ENCODE measurements around the gene SLC10A3. TPM values are rescaled to one million over a fixed set of nuclear protein-coding genes. Genes with fewer than 3 reads are reported as not detected.

Gene SLC10A3
- total and polyA plus RNA-seq, 10 of the 15 experiments (the other 5 are each of a cell fraction or from before 2014, with no cell fraction given) = 1.7 to 23.5 (median 11.0) TPM

- Histone ChIP-seq H3K4me3 (peak within 1 kb of the TSS; percentile 64), H2AFZ (ENCODE audit: control insufficient read depth, low read depth, low read length) (peak within 1 kb of the TSS; percentile 19), H3K9ac (ENCODE audit: control insufficient read depth, insufficient read depth, low read length) (peak within 1 kb of the TSS; percentile 75), H3K4me2 (ENCODE audit: control insufficient read depth, insufficient read depth) (peak within 1 kb of the TSS; percentile 77), H4K20me1 (ENCODE audit: control insufficient read depth, insufficient read depth) (no peaks in the 10 kb centered on the region), H3K36me3 (ENCODE audit: control insufficient read depth in 2 of 2, insufficient read depth in 2 of 2, low read length in 1 of 2) (peaks cover 0 to 2% of the 10 kb centered on the region in 2 experiments; a peak in 2 of 4 replicates), H3K27me3 (replicated peaks in 1 of 2; ENCODE audit: control insufficient read depth in 2 of 2, insufficient read depth in 2 of 2, low read length in 1 of 2) (no peaks in the 10 kb centered on the region), H3K4me1 (ENCODE audit: control insufficient read depth, insufficient read depth, low read length) (peaks cover 8% of the 10 kb centered on the region; the same call in 1 of the 2 replicates), H3K79me2 (ENCODE audit: control insufficient read depth, insufficient read depth, low read length) (peaks cover 21% of the 10 kb centered on the region), H3K9me3 (replicated peaks; ENCODE audit: control insufficient read depth, insufficient read depth, low read length) (no peaks in the 10 kb centered on the region; the same call in 2 of the 3 replicates), H3K27ac (ENCODE audit: control insufficient read depth, insufficient read depth) (peak within 1 kb of the TSS; percentile 42)
- in situ Hi-C loops (cut with MboI) = no loop called here
- no peak for FAIRE-seq
- peak; percentile 44 for ATAC-seq
- 37% methylated on average over 30 of the region's 95 CpGs for WGBS (ENCODE audit: insufficient coverage, insufficient replicate concordance, low lambda C conversion rate, missing lambda C conversion rate)
- intact Hi-C loops (cut with micrococcal nuclease; ENCODE audit: unreplicated experiment) = no loop called here
- ChIA-PET CTCF (interaction anchor here (0.8 to 2.1 kb wide), 2 partner anchors 41 to 114 kb away, joined by 3 to 6 read pairs; no protein-coding TSS in a partner anchor), SMC1A (ENCODE audit: uncharacterized antibody, unreplicated experiment) (interaction anchor here (1.1 to 1.6 kb wide), 3 partner anchors 10 to 88 kb away, joined by 3 to 7 read pairs (median 4); partner anchors contain the start of gene RPL10), RAD21 (ENCODE audit: unreplicated experiment) (interaction anchor here (0.6 to 1.5 kb wide), 4 partner anchors 8 to 40 kb away, joined by 3 to 4 read pairs (median 4); no protein-coding TSS in a partner anchor), POLR2A (interaction anchor here (0.6 to 1.5 kb wide), 7 partner anchors 8 to 43 kb away, joined by 3 to 7 read pairs (median 4); partner anchors contain the start of genes FAM50A and LAGE3)
- BruUV-seq (replicated peaks) = no TSS peak
- DNase-seq (ENCODE audit: low read depth, low spot score) = no peak
- no peak for TF ChIP-seq SMARCA5 (IDR thresholded peaks at IDR 0.05)
- TF ChIP-seq REST (IDR thresholded peaks at IDR 0.05; ENCODE audit: low read depth, low read length) = no peak
- no peak for TF ChIP-seq RAD21 (IDR thresholded peaks at IDR 0.05; ENCODE audit: insufficient read depth, low read depth, low read length)
- TF ChIP-seq PAX5 (IDR thresholded peaks at IDR 0.05; ENCODE audit: borderline replicate concordance, low read depth, low read length) = 0 out of 2 replicates have a peak, but pooled peaks have one; percentile 16
- TF ChIP-seq ZNF622 (IDR thresholded peaks at IDR 0.05) = no peak
- TF ChIP-seq RELA (IDR thresholded peaks at IDR 0.05; ENCODE audit: borderline replicate concordance, partially characterized antibody) = no peak
- no peak for TF ChIP-seq BMI1 (IDR thresholded peaks at IDR 0.05; ENCODE audit: borderline replicate concordance)
- TF ChIP-seq EP300 (IDR thresholded peaks at IDR 0.05; ENCODE audit: borderline replicate concordance in 1 of 2, control insufficient read depth in 1 of 2, low read depth in 2 of 2, low read length in 2 of 2) = no peak
- TF ChIP-seq HDGF (IDR thresholded peaks at IDR 0.05) = no peak
- TF ChIP-seq ZNF384 (IDR thresholded peaks at IDR 0.05; ENCODE audit: borderline replicate concordance, low read depth, low read length) = no peak
- TF ChIP-seq EGR1 (IDR thresholded peaks at IDR 0.05; ENCODE audit: borderline replicate concordance in 1 of 2, low read depth in 2 of 2, low read length in 2 of 2) = peak in 1 of 2 experiments; percentile 70; a peak in 2 of 3 replicates
- TF ChIP-seq SMAD1 (IDR thresholded peaks at IDR 0.05; ENCODE audit: low read depth, partially characterized antibody) = no peak
- TF ChIP-seq ZNF687 (IDR thresholded peaks at IDR 0.05) = no peak
- no peak for TF ChIP-seq ATF3 (IDR thresholded peaks at IDR 0.05; ENCODE audit: borderline replicate concordance, extremely low read depth, low read depth, low read length)
Measured at GRCh38 chrX:154486396-154487207, 3.8 kb downstream of the SLC10A3 start, which contains the start of gene UBL4A. Gene UBL4A, minus strand, starts transcription at chrX:154486615. Its CDS starts 31 bp downstream, at chrX:154486584.

Data from GM12878 (cell line).